H54 (cell line): ENCODE data around the gene TTYH1.
A peak's percentile ranks its signal among the peaks of the same experiment; 100 is the strongest.

Source experiments
- DNase-seq: peaks from one replicate; pipeline ENCODE4 v3.0.0; 2011; ENCODE audit warnings: low spot score, mixed read lengths; ENCODE audit not compliant: insufficient read length
- FAIRE-seq: peaks from 3 replicates; lab custom pipeline; 2011; peaks lifted over from hg19 to GRCh38; lab: Jason Lieb, UNC
- POLR2A ChIP-seq: IDR thresholded peaks from 2 replicates; pipeline ENCODE4 v1.6.1; 2011; ENCODE audit warnings: low read depth, mild to moderate bottlenecking, low read length

TTYH1 gene

DNA sequence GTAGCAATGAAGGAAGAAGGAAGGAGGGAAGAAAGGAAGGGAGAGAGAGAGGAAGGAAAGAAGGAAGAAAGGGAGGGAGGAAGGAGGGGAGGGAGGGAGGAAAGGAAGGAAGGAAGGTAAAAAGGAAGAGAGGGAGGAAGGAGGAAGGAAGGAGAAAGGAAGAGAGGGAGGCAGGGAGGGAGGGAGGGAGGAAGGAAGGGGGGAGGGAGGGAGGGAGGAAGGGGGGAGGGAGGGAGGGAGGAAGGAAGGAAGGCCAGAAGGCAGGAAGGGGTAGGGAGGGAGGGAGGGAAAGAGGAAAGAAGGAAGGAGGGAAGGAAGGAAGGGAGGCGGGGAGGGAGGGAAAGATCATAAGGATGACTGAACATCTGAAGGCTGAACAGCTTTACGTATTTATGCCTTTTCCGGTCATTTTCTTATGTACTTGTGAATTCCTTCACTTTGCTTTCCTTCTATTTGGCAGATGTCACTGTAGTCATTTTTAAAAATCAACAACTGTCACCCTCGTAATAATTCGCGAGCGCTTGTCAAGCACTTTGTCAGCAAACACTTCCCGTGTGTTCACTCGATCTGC, 6.7 kb upstream of the TTYH1 start:
- no peak for TF ChIP-seq POLR2A
- no peak for FAIRE-seq

DNA sequence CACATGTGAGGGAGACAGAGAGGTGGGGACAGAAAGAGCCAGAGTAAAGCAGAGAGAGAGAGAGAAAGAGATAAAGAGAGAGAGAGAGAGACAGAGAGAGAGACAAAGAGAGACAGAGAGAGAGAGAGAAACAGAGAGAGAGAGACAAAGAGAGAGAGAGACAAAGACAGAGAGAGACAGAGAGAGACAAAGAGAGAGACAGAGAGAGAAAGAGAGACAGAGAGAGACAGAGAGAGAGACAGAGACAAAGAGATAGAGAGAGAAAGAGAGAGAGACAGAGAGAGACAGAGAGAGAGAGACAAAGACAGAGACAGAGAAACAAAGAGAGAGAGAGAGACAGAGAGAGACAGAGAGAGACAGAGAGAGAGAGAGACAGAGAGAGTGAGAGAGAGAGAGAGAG, 4.2 kb upstream of the TTYH1 start:
- no peak for FAIRE-seq
- TF ChIP-seq POLR2A = no peak
- DNase-seq = no peak

More for the DNA sequence above, 6.7 kb upstream of the TTYH1 start:
- DNase-seq = no peak

DNA sequence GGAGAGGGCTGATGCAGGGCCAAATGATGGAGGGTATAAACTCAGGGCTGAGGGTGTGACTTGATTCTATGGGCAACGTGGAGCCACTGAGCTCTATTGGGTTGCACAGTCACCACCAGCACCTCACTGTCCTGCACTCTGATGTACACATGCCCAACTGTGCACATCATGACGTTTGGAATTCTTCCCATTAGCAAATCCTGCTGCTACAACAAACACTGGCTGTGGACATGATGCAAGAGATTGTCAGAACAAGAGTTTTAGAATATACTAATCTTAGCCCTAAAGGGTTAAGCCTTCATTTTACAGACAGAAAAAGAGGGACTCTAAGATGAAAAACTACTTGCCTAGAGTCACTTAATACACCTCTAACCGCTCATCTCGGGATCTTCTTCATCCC, 2.4 kb upstream of the TTYH1 start:
- DNase-seq = no peak
- no peak for TF ChIP-seq POLR2A
- no peak for FAIRE-seq

DNA sequence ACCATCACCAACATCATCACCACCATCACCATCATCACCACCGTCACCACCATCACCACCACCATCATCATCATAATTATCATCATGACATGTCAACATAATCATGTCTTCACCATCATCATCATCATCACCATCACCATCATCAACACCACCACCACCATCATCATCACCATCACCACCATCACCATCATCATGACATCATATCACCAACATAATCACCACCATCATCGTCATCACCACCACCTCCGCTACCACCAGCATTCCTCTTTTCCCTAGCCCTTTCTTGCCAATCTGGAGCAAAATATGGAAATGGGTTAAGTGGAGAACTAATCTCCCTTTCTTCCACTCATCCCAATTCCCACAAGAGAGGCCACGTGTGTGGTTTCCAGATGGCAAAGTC, 1.1 kb upstream of the TTYH1 start:
- FAIRE-seq (no peak), DNase-seq (no peak)
- no peak for TF ChIP-seq POLR2A

DNA sequence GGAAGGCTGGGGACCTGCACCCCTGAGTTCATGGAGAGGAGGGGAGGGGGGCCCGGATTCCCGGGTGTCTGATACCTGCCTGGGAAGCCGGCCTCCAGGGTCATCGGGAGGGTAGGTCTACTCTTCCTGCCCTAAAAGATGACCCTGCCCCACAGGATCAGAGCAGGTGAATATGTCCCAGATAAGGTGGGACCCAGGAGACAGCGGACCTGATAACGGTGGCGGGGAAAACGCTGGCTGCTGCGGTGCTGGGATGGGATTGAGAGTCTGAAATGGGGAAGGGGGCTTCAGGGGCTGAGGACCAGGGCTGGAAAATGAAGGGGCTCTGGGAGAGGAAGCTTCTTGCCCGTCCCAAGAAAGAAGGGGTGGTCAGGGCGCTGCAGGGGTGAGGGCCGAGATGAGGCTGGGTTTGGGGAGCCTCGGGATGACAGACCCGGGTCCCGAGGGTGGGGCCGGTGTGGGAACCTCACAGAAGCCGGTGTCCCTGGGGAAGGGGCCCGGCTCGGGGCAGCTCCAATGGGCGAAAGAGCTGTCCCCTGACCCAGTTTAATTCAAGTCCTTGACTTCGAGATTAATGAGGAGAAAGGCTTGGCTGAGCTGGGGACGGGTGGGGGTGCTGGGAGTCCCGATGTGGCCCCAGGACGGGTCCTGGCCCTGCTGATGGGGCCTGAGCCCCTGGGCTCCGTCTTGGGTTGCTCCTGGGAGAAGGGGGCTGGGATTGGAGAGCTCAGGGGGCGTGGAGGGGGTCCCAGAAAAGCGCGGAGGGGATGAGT, 823 bp downstream of the TTYH1 start:
- DNase-seq = no peak
- FAIRE-seq = no peak
- no peak for TF ChIP-seq POLR2A

DNA sequence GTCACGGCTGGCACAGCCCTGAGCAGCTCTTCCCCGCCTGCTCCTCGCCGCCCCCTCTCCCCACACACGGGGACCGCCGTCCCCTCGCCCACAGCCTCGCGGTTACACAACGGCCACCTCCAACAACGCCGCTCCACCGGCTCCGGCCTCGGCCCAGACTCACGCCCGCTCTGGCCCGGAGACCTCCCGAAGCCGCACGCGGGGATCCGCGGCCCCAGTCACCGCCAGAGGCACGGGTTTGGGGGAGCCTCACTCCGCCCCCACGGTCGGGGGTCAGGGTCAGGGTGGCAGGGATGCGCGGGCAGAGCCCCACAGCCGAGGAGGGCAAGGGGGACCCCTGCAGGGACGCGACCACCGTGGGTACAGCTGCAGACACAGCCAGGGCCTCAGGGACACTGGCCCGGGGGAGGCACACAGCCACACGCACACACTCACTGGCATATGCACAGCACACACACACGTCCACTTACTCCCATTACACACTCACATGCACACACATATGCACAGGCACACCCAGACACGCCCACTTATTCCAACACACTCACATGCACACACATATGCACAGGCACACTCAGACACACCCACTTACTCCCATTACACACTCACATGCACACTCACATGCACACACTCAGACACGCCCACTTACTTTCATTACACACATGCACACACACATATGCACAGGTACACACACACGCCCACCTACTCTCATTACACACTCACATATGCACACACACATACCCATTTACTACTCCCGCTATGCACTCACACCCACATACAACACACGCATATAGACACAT, 1.6 kb downstream of the TTYH1 start:
- TF ChIP-seq POLR2A = no peak
- FAIRE-seq = no peak
- no peak for DNase-seq

DNA sequence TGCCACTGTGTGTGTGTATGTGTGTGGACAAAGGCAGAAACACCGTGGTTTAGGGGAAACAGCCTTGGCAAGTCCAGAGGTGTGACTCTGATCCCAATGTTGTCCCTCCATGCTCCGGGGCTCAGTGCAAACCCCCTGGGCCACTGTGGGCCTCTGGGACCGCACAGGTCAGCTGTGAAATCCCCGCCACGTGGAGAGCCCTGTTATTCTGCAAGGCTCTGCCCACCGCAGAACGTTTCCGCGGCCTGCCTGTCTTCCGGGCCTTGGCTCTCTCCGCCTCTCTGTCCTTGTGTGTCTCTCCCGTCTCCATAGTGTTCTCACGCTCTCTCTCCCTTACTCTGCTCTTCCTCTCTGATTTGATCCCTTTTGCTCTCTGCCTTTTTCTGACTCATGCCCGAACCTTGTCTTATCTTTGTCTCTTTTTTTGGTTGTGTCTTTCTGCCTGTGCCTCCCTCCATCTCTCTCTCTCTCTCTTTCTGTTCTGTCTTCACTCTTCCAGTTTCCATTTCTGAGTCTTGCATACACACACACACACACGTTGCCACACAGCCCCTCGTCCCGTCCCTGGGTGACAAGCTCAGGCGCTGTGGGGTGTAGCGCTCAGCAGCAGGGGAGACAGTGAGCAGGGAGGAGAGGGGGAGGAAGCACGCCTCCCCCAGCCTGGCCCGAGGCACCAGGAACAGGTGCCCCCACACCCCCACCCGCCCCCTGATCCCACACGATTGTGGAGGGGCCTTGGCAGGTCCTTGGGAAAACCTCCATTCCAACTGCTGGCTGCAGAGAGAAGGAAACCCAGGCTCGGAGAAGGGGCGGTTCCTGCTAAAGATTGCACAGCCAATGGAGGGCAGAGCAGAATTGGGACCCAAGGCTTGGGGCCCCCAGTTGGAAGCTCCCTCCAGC, 3.0 kb downstream of the TTYH1 start:
- TF ChIP-seq POLR2A = no peak
- no peak for FAIRE-seq
- DNase-seq = no peak

DNA sequence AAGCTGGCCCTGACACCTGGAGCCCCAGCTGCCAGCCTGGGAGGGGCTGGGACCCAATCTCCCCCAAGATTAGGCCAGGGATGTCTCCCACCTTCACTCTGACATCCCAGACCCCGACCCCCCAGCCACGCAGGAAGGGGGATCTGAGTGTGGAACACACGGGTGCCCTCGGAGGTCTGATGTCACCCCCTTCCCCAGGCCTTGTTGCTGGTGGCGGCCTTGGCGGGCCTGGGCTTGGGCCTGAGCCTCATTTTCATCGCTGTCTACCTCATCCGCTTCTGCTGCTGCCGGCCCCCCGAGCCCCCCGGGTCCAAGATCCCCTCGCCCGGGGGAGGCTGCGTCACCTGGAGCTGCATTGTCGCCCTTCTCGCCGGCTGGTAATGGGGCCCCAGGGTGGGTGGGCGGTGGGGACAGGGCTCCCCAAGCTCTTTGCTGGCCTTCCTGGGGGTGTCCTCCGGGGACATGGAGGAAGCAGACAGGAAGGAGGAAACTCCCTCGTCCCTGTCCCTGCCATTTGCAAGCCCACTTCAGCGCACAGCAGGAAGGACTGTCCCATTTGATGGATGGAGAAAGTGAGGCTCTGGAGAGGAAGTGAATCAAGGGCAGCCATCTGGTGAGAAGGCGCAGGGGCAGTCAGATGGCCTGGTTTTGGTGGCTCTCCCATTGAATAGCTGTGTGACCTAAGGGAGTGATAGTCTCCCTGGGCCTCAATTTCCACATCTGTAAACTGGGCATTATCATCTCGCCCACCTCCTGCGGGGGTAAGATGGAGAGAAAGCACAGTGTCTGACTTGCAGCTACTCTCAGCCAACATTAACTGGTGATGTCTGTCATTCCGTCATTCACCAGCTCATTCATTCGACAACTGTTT, 3.9 kb downstream of the TTYH1 start:
- FAIRE-seq = no peak
- TF ChIP-seq POLR2A = no peak
- no peak for DNase-seq

DNA sequence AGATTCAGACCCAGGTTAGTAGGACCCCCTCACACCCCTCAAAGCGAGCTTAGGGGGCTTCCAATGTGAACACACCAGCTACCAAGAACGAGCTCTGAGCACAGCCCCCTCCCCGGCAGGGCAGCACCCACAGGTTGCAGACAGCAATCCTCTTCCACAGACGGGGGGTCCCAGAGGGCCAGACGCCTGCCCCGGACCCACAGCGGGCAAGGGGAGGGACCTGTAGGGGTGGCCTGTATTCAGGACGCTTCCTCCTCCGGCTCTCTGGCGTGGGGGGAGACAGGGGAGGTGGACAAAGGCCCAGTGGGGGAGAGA, 4.8 kb downstream of the TTYH1 start:
- no peak for FAIRE-seq
- TF ChIP-seq POLR2A = 0 out of 2 replicates have a peak, but pooled peaks have one; percentile 6
- no peak for DNase-seq

DNA sequence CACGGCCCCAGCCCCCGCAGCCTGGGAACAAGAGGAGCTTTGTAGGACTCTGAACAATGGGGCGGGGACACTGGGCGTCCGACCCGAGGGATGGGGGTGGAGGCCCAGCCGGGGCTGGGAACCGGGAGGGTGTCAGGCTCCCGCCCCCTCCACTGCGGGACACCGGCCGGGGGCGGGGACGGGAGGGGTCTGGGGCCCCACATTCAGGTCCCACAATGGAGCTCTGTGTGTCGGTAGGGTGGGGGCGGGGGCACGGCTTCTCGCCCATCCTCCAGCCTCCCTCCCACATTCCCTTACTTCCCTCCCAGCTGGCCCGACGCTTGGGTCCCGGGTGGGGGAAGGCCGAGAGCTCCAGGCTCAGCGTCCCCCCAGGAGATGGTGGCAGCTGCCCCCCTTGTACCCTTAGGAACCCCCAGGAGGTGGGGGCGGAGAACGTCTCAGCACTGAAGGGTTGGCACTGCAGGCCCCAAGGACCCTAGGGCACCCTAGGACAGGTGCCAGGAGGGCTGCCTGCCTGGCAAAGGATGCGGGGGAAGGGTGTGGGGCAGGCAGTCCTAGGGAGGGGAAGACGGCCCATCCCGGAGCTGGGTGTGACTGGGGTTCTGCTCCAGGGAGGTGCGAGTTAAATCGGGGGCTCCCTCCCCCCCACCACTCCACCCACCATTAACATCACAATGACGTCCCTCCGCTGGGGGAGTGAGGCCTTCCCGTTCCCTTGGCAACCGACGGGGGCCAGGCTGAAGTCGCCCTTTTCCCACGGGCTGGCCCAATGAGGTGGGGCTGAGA, 5.3 kb downstream of the TTYH1 start:
- DNase-seq = no peak
- no peak for TF ChIP-seq POLR2A
- no peak for FAIRE-seq

DNA sequence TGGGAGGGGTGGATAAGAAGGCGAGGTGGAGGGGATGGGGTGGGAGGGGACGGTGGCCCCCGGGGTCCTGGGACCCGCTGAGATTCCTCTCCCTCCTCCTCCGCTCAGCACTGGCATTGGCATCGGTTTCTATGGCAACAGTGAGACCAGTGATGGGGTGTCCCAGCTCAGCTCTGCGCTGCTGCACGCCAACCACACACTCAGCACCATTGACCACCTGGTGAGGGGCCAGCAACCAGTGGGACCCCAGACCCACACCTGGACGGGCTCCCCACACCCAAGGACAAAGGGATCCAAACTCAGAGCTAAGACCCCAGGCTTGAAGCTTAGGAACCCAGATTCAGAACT, 5.9 kb downstream of the TTYH1 start:
- FAIRE-seq = no peak
- DNase-seq = no peak
- TF ChIP-seq POLR2A = no peak

DNA sequence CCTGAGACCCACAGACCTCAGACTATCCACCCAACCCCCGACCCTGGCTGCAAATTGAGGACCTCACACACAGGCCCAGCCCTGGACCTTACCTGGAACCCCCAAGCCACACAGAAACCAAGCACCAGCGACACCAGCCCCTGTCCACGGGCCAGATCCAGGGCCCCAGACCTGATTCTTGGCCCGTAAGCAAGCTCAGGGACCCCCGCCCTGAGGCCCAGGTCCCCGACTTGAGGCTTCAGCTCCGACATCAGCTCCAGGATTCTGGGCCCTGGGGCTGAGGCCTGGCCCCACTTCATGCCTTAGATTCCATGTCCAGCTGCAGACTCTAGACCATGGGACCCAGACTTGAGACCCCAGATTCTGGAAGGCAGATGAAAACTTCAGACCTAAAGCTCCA, 6.3 kb downstream of the TTYH1 start:
- no peak for FAIRE-seq
- no peak for TF ChIP-seq POLR2A
- DNase-seq = no peak
